HepG2 (cell line): Measurements from ENCODE around the gene GRB7. TPM values are rescaled to one million over a fixed set of nuclear protein-coding genes. Genes with fewer than 3 reads are reported as not detected.
A peak's percentile ranks its signal among the peaks of the same experiment; 100 is the strongest.

ENCODE experiments used
- ATAC-seq: fragments of 200-7000 bp; cut with Tn5 transposase; 3 replicates; pipeline ENCODE4 v1.9.1; 2020; ENCODE audit warnings: mild to moderate bottlenecking, moderate library complexity
- BruUV-seq: library from RNA; stranded (reverse); fragments of 400-500 nt; replicated peaks from 2 replicates; lab custom pipeline; 2021; lab: Mats Ljungman, UMichigan
- CTCF ChIA-PET: fragments of 300-600 bp; formaldehyde crosslinking; extraction: SDS; loops from one replicate; lab custom pipeline; 2021; ENCODE audit warnings: low total read pairs, inconsistent platforms, low intra/inter-chr PET ratio; lab: Yijun Ruan, JAX
- POLR2A ChIA-PET: fragments of 350-600 bp; sonication (Branson Sonifier 250); formaldehyde crosslinking; loops from one replicate; lab custom pipeline; 2020; ENCODE audit warnings: antibody characterized with exemption, inconsistent platforms; lab: Yijun Ruan, JAX
- DNase-seq: peaks from one replicate; pipeline ENCODE4 v3.0.0-alpha.2; 2015; ENCODE audit warnings: low spot score
- FAIRE-seq: peaks from 3 replicates; lab custom pipeline; 2011; peaks lifted over from hg19 to GRCh38; lab: Jason Lieb, UNC
- H2AFZ ChIP-seq: one replicate; pipeline ENCODE4 v1.6.1; 2011; ENCODE audit warnings: low read length, inconsistent platforms
- H3K27ac ChIP-seq: fragments of 300-600 bp; 3 replicates; pipeline ENCODE4 v1.8.0; 2011; ENCODE audit warnings: mixed run types, mild to moderate bottlenecking, mixed read lengths, low read length, inconsistent platforms; ENCODE audit not compliant: insufficient read depth; ENCODE audit errors: extremely low read length
- H3K27me3 ChIP-seq, 2 experiments: fragments of 200-600 bp in 1 of 2; 2 replicates in 1 of 2; 3 replicates in 1 of 2; pipeline versions ENCODE4 v1.6.0 to v1.8.0; 2011; ENCODE audit warnings: low read length in 2 of 2, mild to moderate bottlenecking in 2 of 2, moderate library complexity in 2 of 2, inconsistent platforms in 1 of 2; ENCODE audit not compliant: insufficient read depth in 2 of 2, control insufficient read depth in 1 of 2
- H3K36me3 ChIP-seq, 2 experiments: fragments of 200-600 bp in 1 of 2; replicated peaks in 1 of 2; 2 replicates in 1 of 2; 3 replicates in 1 of 2; pipeline versions ENCODE4 v1.5.1 to v1.8.0; 2011; ENCODE audit warnings: low read length in 2 of 2, inconsistent platforms in 1 of 2; ENCODE audit not compliant: insufficient read depth in 2 of 2, control insufficient read depth in 1 of 2
- H3K4me1 ChIP-seq: 2 replicates; pipeline ENCODE4 v1.5.1; 2012; ENCODE audit warnings: low read length, inconsistent platforms; ENCODE audit not compliant: insufficient read depth
- H3K4me2 ChIP-seq: 2 replicates; pipeline ENCODE4 v1.6.0; 2011; ENCODE audit warnings: low read depth, low read length, inconsistent platforms
- H3K4me3 ChIP-seq, 3 experiments: fragments of 200-600 bp in 1 of 3; sonication (generic), shearing (Covaris generic) in 1 of 3; replicated peaks in 1 of 3; 2 replicates each; pipeline ENCODE4 v1.5.1; 2011 to 2016; ENCODE audit warnings: low read length in 3 of 3, inconsistent platforms in 2 of 3, low read depth in 2 of 3, mild to moderate bottlenecking in 2 of 3, control low read depth in 1 of 3, mixed read lengths in 1 of 3; ENCODE audit not compliant: insufficient read depth in 1 of 3
- H3K79me2 ChIP-seq: one replicate; pipeline ENCODE4 v1.6.1; 2011; ENCODE audit warnings: low read length, inconsistent platforms; ENCODE audit not compliant: insufficient read depth
- H3K9ac ChIP-seq: 2 replicates; pipeline ENCODE4 v1.6.0; 2011; ENCODE audit warnings: mild to moderate bottlenecking, low read depth, low read length, inconsistent platforms; ENCODE audit not compliant: insufficient read depth
- H3K9me3 ChIP-seq: 2 replicates; pipeline ENCODE4 v1.5.1; 2012; ENCODE audit warnings: mild to moderate bottlenecking, low read length
- H4K20me1 ChIP-seq: 2 replicates; pipeline ENCODE4 v1.6.0; 2011; ENCODE audit warnings: inconsistent platforms, mild to moderate bottlenecking, low read length, moderate library complexity; ENCODE audit not compliant: insufficient read depth
- MYPOP ChIP-seq: sonication (generic); formaldehyde crosslinking; IDR thresholded peaks from 2 replicates; pipeline ENCODE4 v1.8.1; 2023; ENCODE audit warnings: mild to moderate bottlenecking, moderate library complexity, missing genetic modification reagents
- NAIF1 ChIP-seq: sonication (generic); formaldehyde crosslinking; IDR thresholded peaks from 2 replicates; pipeline ENCODE4 v1.5.0; 2020; ENCODE audit warnings: mild to moderate bottlenecking, missing genetic modification reagents, borderline replicate concordance
- PBX2 ChIP-seq: IDR thresholded peaks from 2 replicates; pipeline ENCODE4 v1.6.1; 2016; ENCODE audit warnings: control low read depth
- PPARG ChIP-seq: conservative IDR thresholded peaks from 2 replicates; pipeline ENCODE4 v1.6.1; 2016; ENCODE audit warnings: missing biosample characterization, missing genetic modification reagents
- SIN3B ChIP-seq: fragments of 150-350 bp; IDR thresholded peaks from 2 replicates; pipeline ENCODE4 v1.6.1; 2014; ENCODE audit warnings: low read length
- SOX5 ChIP-seq: IDR thresholded peaks from 2 replicates; pipeline ENCODE4 v1.6.1; 2016; ENCODE audit warnings: borderline replicate concordance
- SP4 ChIP-seq: sonication (generic); formaldehyde crosslinking; IDR thresholded peaks from 2 replicates; pipeline ENCODE4 v1.8.1; 2023; ENCODE audit warnings: mild to moderate bottlenecking, missing genetic modification reagents
- TP53 ChIP-seq: sonication (generic); formaldehyde crosslinking; conservative IDR thresholded peaks from 2 replicates; pipeline ENCODE4 v1.4.0; 2020; ENCODE audit warnings: missing genetic modification reagents
- YEATS4 ChIP-seq: sonication (generic); formaldehyde crosslinking; IDR thresholded peaks from 2 replicates; pipeline ENCODE4 v1.4.0; 2020; ENCODE audit warnings: missing genetic modification reagents, borderline replicate concordance
- ZBTB14 ChIP-seq: sonication (generic); formaldehyde crosslinking; IDR thresholded peaks from 2 replicates; pipeline ENCODE4 v1.4.0; 2020; ENCODE audit warnings: missing genetic modification reagents
- ZBTB3 ChIP-seq: sonication (generic); formaldehyde crosslinking; IDR thresholded peaks from 2 replicates; pipeline ENCODE4 v1.4.0; 2020; ENCODE audit warnings: low read depth, mild to moderate bottlenecking, moderate library complexity, missing genetic modification reagents, borderline replicate concordance
- ZFYVE20 ChIP-seq: sonication (generic); formaldehyde crosslinking; IDR thresholded peaks from 2 replicates; pipeline ENCODE4 v1.8.0; 2023; ENCODE audit warnings: low read depth, mild to moderate bottlenecking, moderate library complexity, missing genetic modification reagents, borderline replicate concordance
- ZNF251 ChIP-seq: sonication (generic); formaldehyde crosslinking; IDR thresholded peaks from 2 replicates; pipeline ENCODE4 v1.9.0; 2021; ENCODE audit warnings: mild to moderate bottlenecking, missing genetic modification reagents
- ZNF274 ChIP-seq: sonication (generic); formaldehyde crosslinking; IDR thresholded peaks from 2 replicates; pipeline ENCODE4 v1.5.1; 2020; ENCODE audit warnings: mild to moderate bottlenecking, missing genetic modification reagents
- ZNF367 ChIP-seq: sonication (generic); formaldehyde crosslinking; IDR thresholded peaks from 2 replicates; pipeline ENCODE4 v1.4.0; 2020; ENCODE audit warnings: missing genetic modification reagents, borderline replicate concordance
- ZNF484 ChIP-seq: sonication (generic); formaldehyde crosslinking; IDR thresholded peaks from 2 replicates; pipeline ENCODE4 v1.5.1; 2020; ENCODE audit warnings: mild to moderate bottlenecking, low read depth, missing genetic modification reagents, borderline replicate concordance
- ZNF629 ChIP-seq: sonication (generic); formaldehyde crosslinking; conservative IDR thresholded peaks from 2 replicates; pipeline ENCODE4 v1.5.0; 2020; ENCODE audit warnings: missing genetic modification reagents
- ZNF878 ChIP-seq: sonication (generic); formaldehyde crosslinking; IDR thresholded peaks from 2 replicates; pipeline ENCODE4 v1.8.1; 2023; ENCODE audit warnings: mild to moderate bottlenecking, missing genetic modification reagents, moderate library complexity
- WGBS: methylation state at CpG from one replicate; pipeline ENCODE4 v1.1.6; 2017; ENCODE audit warnings: low lambda C conversion rate; 5-methylcytosine and 5-hydroxymethylcytosine counted together
- in situ Hi-C: cut with HindIII; loops from 2 replicates; pipeline ENCODE4 v1.10.0; 2017; ENCODE audit warnings: low pct_unique_long_range_greater_than_20kb; ENCODE audit not compliant: extremely low pct_ligation_motif_present
- intact Hi-C: fragments of 100-400 bp; cut with micrococcal nuclease; formaldehyde crosslinking; loops from one replicate; pipeline ENCODE4 v1.10.0; 2022; ENCODE audit not compliant: unreplicated experiment
- polyA plus RNA-seq, 8 experiments: library from polyadenylated mRNA; depleted of rRNA in 3 of 8; stranded (reverse) in 7 of 8; unstranded in 1 of 8; fragments of >200 nt; fragmentation: Illumina TruSeq in 4 of 8; extraction: Trizol in 4 of 8; gene quantifications; 2 replicates each; pipeline versions ENCODE4 v1.2.1 to v1.2.3, GENCODE V29; 2011 to 2016; ENCODE audit warnings: low read depth in 4 of 8, missing spikeins in 1 of 8, mixed read lengths in 1 of 8; ENCODE audit not compliant: insufficient read depth in 1 of 8
- total RNA-seq, 5 experiments: library from RNA; depleted of rRNA; stranded (reverse); fragments of >200 nt; fragmentation: Illumina TruSeq; extraction: Trizol; gene quantifications; 2 replicates each; pipeline ENCODE4 v1.2.3, GENCODE V29; 2016; ENCODE audit warnings: low read depth in 1 of 5
- TF ChIP-seq, protein P1 (sequence below): sonication (generic); formaldehyde crosslinking; IDR thresholded peaks from 2 replicates; pipeline ENCODE4 v1.5.0; 2020; ENCODE audit warnings: mild to moderate bottlenecking, missing genetic modification reagents

The GRB7 gene
- total and polyA plus RNA-seq, 2 of the 13 experiments (the other 11 are each of a cell fraction or from before 2014, with no cell fraction given) = 60.2 to 77.7 TPM

DNA sequence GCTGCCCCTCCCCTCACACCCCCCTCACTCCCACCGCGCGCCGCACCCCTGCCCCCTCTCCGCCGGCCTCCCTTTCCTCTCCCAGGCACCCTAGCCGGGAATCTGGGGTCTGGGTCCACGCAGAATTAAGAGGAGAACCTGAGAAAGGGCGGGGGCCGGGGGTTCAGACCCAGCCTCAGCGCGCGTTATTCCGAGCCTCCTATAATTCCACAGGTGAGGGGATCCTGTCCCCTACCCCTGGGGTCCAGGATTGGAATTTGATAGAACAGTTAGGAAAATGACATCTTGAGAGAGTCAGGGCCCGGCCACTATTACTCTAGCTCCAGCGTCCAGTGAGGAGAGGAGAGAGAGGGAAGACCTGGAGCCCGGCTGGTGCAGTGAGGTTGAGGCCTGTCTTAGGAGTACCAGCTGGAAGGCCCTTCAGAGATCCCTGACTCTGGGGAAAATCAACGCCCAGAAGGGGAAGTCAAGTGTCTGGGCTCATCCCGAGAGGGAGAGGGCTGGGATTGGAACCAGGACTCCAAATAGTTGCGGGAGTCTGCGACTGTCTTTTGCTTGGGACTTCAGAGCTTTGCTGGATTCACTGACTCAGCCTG is 17.3 kb downstream of the GRB7 start:
- ChIA-PET CTCF (interaction anchor here (0.8 to 4.0 kb wide), 10 partner anchors 15 to 207 kb away, joined by 3 to 57 read pairs (median 8); partner anchors contain the start of genes MIEN1 and PNMT), POLR2A (interaction anchor here (0.6 to 5.3 kb wide), 14 partner anchors 15 to 219 kb away, joined by 3 to 52 read pairs (median 4); partner anchors contain the start of genes ERBB2, MIEN1 and PGAP3)
- no TSS peak for BruUV-seq
- intact Hi-C loops (loop anchor here (1.0 to 5.0 kb wide), 3 partner anchors 25 to 132 kb away; partner anchors contain the start of gene MIEN1), in situ Hi-C loops (loop anchor here (5.0 kb wide), 2 partner anchors 83 to 133 kb away; no protein-coding TSS in a partner anchor)
- peaks cover 77% of the 10 kb centered on the region for H3K4me1 ChIP-seq
- FAIRE-seq = no peak
- no peak overlapping the region for H2AFZ ChIP-seq
- peak; percentile 17 for ATAC-seq
- H3K9me3 ChIP-seq = no peaks in the 10 kb centered on the region
- peak overlapping the region; percentile 63 to 80 (median 73) for H3K4me3 ChIP-seq
- H3K79me2 ChIP-seq = no peaks in the 10 kb centered on the region
- 19% methylated on average over 20 of the region's 21 CpGs for WGBS
- no peak for DNase-seq
- no peaks in the 10 kb centered on the region for H3K36me3 ChIP-seq
- H3K4me2 ChIP-seq = peak overlapping the region; percentile 91
- H4K20me1 ChIP-seq = no peaks in the 10 kb centered on the region
- peaks cover 6 to 48% of the 10 kb centered on the region in 2 experiments for H3K27me3 ChIP-seq
- H3K27ac ChIP-seq = no peak overlapping the region
- H3K9ac ChIP-seq = peak overlapping the region; percentile 69; the same call in 1 of the 2 replicates
- TF ChIP-seq ZFYVE20 = no peak
- TF ChIP-seq ZNF629 (CRISPR knock-in tag) = no peak
- no peak for TF ChIP-seq ZNF274 (CRISPR knock-in tag)
- no peak for TF ChIP-seq MYPOP (CRISPR knock-in tag)
- no peak for TF ChIP-seq TP53 (CRISPR knock-in tag)
- TF ChIP-seq ZNF251 (CRISPR knock-in tag) = no peak
- TF ChIP-seq PBX2 = no peak
- TF ChIP-seq SOX5 (CRISPR knock-in tag) = no peak
- peak; percentile 50; the same call in 1 of the 2 replicates for TF ChIP-seq ZBTB14 (CRISPR knock-in tag)
- 0 out of 2 replicates have a peak, but pooled peaks have one; percentile 5 for TF ChIP-seq ZNF484 (CRISPR knock-in tag)
- peak; percentile 32; the same call in 1 of the 2 replicates for TF ChIP-seq ZNF878
- TF ChIP-seq ZNF367 (CRISPR knock-in tag) = no peak
- TF ChIP-seq, protein P1, sequence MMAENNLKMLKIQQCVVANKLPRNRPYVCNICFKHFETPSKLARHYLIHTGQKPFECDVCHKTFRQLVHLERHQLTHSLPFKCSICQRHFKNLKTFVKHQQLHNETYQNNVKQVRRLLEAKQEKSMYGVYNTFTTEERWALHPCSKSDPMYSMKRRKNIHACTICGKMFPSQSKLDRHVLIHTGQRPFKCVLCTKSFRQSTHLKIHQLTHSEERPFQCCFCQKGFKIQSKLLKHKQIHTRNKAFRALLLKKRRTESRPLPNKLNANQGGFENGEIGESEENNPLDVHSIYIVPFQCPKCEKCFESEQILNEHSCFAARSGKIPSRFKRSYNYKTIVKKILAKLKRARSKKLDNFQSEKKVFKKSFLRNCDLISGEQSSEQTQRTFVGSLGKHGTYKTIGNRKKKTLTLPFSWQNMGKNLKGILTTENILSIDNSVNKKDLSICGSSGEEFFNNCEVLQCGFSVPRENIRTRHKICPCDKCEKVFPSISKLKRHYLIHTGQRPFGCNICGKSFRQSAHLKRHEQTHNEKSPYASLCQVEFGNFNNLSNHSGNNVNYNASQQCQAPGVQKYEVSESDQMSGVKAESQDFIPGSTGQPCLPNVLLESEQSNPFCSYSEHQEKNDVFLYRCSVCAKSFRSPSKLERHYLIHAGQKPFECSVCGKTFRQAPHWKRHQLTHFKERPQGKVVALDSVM (CRISPR knock-in tag) = no peak
- TF ChIP-seq PPARG (CRISPR knock-in tag) = no peak
- no peak for TF ChIP-seq SP4
- no peak for TF ChIP-seq NAIF1
- TF ChIP-seq YEATS4 (CRISPR knock-in tag) = no peak
- no peak for TF ChIP-seq ZBTB3 (CRISPR knock-in tag)
- no peak for TF ChIP-seq SIN3B
